Fibroblast of villous mesenchyme (primary cell): ENCODE measurements around the gene ALAS1. TPM values are rescaled to one million over a fixed set of nuclear protein-coding genes. Genes with fewer than 3 reads are reported as not detected.
A peak's percentile ranks its signal among the peaks of the same experiment; 100 is the strongest.

ENCODE experiments used
- DNase-seq: peaks from one replicate; pipeline ENCODE4 v3.0.0-alpha.2; 2010; ENCODE audit warnings: low read depth
- H3K4me3 ChIP-seq: 2 replicates; pipeline ENCODE4 v1.5.1; 2011; ENCODE audit warnings: low read depth, mild to moderate bottlenecking, low read length
- total RNA-seq: library from RNA; depleted of rRNA; stranded (reverse); fragments of >200 nt; gene quantifications from 2 replicates; pipeline ENCODE4 v1.2.3, GENCODE V29; 2012
- TF ChIP-seq, protein P1 (sequence below): IDR thresholded peaks from 2 replicates; pipeline ENCODE4 v1.5.1; 2012; ENCODE audit warnings: low read depth, mild to moderate bottlenecking, low read length; ENCODE audit not compliant: insufficient read depth

ALAS1 gene
- total RNA-seq, 1 donor, result 52.2 TPM

- peak; percentile 74 for DNase-seq
- TF ChIP-seq, protein P1, sequence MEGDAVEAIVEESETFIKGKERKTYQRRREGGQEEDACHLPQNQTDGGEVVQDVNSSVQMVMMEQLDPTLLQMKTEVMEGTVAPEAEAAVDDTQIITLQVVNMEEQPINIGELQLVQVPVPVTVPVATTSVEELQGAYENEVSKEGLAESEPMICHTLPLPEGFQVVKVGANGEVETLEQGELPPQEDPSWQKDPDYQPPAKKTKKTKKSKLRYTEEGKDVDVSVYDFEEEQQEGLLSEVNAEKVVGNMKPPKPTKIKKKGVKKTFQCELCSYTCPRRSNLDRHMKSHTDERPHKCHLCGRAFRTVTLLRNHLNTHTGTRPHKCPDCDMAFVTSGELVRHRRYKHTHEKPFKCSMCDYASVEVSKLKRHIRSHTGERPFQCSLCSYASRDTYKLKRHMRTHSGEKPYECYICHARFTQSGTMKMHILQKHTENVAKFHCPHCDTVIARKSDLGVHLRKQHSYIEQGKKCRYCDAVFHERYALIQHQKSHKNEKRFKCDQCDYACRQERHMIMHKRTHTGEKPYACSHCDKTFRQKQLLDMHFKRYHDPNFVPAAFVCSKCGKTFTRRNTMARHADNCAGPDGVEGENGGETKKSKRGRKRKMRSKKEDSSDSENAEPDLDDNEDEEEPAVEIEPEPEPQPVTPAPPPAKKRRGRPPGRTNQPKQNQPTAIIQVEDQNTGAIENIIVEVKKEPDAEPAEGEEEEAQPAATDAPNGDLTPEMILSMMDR, result peak; percentile 51
- H3K4me3 ChIP-seq, result peak within 1 kb of the TSS; percentile 80
Measured at GRCh38 chr3:52238761-52239701, 41.1 kb downstream of the ALAS1 start, which contains the start of gene TWF2. TSS of gene TWF2 (minus strand) at chr3:52239158. CDS start at chr3:52239016, 142 bp downstream.

DNA sequence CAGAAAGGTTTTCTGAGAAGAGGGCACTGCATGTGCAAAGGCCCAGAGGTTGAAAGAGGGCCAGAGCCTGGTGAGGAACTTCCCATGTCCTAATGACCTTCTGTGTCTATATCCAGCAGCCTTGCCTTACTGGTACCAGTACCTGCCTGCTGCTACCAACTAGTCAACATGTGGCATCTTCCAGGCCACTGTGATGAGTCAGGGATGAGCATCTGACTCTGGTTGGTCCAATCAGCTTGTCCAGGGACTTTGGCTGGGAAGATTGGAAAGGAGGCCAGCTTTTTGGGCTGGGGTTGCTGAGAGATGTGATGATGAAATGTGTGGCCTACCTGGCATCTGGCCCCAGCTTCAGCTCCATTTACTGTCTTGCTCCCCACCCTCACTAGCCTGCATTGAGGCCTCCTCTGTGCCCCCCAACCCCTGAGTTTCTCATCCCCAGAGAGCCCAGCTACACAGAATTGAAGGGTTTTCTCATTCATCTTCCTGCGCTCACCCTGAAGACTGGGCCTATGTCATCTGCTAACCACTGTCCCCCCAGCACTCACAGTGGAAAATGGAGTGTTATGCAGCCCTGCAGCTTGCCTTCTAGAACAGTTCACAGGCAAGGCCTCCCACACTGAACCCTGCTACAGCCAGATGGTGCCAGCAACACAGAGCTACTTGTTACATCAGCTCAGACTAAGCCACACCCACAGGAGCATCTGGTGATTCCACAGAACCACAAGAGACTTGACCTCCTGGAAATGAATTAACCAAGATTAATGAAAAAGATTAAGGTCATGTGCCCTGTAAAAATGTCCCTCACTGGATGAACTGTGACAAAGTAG is 42.3 kb downstream of the ALAS1 start:
- peak overlapping the region; percentile 80 for H3K4me3 ChIP-seq
- TF ChIP-seq, protein P1, result peak; percentile 20
- DNase-seq, result peak; percentile 99

GRCh38 chr3:52240886-52241370 is 43.0 kb downstream of the ALAS1 start:
- TF ChIP-seq, protein P1, result no peak
- no peak for DNase-seq
- H3K4me3 ChIP-seq, result no peak overlapping the region

- no peak for DNase-seq
- TF ChIP-seq, protein P1, result no peak
- H3K4me3 ChIP-seq, result no peak overlapping the region
Measured at GRCh38 chr3:52242039-52242438, 44.1 kb downstream of the ALAS1 start.

DNA sequence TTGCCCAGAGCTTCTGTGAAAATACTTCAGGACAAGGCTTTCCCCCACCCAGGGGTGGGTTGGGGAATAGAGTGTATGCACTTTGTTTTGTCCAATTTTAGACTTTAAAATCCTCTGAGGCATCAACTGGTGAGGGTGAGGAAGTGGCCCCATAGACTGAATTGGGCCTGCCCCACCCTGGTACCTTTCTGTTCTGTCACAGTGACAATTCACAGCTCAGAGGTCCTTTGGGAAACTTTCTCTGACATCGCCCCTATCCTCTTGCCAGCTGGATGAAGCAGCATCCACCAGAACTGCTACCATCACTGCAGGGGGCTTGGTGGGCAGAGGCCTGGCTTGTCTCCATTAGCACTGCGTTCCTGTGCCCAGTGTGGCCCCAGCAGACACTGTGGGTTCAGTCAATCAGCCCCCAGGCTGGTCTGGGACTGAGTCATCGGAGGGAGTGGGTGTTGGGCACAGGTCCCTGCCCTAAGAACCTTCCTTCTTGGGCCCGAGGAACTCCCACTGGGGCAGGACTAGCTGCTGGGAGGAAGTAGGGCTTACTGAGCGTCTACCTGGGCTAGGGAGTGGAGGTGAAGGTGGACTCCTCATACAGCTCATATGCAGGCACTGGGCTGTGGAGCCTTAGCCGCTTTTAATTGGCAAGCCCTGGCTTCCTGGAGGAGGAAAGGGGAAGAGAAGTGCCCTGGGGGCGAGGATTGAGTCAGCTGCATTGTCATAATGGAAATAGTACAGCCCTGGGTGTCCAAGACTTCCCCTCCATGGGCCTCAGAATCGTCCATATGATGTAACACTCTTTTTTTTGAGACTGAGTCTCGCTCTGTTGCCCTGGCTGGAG is 46.0 kb downstream of the ALAS1 start:
- no peak overlapping the region for H3K4me3 ChIP-seq
- peak; percentile 29 for DNase-seq
- TF ChIP-seq, protein P1, result no peak
